Activated naive CD4-positive, alpha-beta T cell treated with anti-CD3 and anti-CD28 coated beads, Interleukin-2, amount 50 U/mL, for 24 hours (primary cell): ENCODE results near the gene CACYBP.
"Not testable (repeated sequence)": the region's sequence is repeated elsewhere in the genome, so short reads cannot be mapped to it uniquely, and the experiment has no call there.

Experiments
- H3K27ac Mint-ChIP-seq: one replicate; pipeline ENCODE4 v1.8.0; 2021; ENCODE audit warnings: mild to moderate bottlenecking, mixed read lengths
- H3K27me3 Mint-ChIP-seq: one replicate; pipeline ENCODE4 v1.8.0; 2021; ENCODE audit warnings: mixed read lengths
- H3K36me3 Mint-ChIP-seq: one replicate; pipeline ENCODE4 v1.8.0; 2021; ENCODE audit warnings: mixed read lengths
- H3K4me1 Mint-ChIP-seq: one replicate; pipeline ENCODE4 v1.8.0; 2021; ENCODE audit warnings: mixed read lengths
- H3K4me3 Mint-ChIP-seq: one replicate; pipeline ENCODE4 v1.8.0; 2021; ENCODE audit warnings: mild to moderate bottlenecking, mixed read lengths
- H3K9me3 Mint-ChIP-seq: one replicate; pipeline ENCODE4 v1.8.0; 2021; ENCODE audit warnings: mixed read lengths

CACYBP gene

DNA sequence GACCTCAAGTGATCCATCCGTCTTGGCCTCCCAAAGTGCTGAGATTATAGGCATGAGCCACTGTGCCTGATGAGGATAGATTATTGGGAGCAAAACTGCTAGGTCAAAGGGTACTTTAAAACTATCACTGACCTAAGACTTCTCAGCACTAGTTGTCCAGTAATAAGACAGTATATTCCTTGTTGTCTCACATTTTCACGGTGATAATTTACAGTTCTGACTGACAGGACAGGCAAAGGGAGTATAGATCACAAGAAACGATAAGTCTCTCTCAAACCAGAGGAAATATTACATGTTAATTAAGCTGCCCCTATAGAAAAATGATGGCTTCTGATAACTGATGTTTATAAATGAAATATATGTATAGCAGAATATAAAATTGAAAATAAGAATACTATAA is 19.8 kb downstream of the CACYBP start:
- no peak overlapping the region for H3K27ac Mint-ChIP-seq
- no peaks in the 10 kb centered on the region for H3K9me3 Mint-ChIP-seq
- H3K4me1 Mint-ChIP-seq: peaks cover 37% of the 10 kb centered on the region
- H3K36me3 Mint-ChIP-seq: peaks cover 11% of the 10 kb centered on the region
- no peaks in the 10 kb centered on the region for H3K27me3 Mint-ChIP-seq
- no peak overlapping the region for H3K4me3 Mint-ChIP-seq

DNA sequence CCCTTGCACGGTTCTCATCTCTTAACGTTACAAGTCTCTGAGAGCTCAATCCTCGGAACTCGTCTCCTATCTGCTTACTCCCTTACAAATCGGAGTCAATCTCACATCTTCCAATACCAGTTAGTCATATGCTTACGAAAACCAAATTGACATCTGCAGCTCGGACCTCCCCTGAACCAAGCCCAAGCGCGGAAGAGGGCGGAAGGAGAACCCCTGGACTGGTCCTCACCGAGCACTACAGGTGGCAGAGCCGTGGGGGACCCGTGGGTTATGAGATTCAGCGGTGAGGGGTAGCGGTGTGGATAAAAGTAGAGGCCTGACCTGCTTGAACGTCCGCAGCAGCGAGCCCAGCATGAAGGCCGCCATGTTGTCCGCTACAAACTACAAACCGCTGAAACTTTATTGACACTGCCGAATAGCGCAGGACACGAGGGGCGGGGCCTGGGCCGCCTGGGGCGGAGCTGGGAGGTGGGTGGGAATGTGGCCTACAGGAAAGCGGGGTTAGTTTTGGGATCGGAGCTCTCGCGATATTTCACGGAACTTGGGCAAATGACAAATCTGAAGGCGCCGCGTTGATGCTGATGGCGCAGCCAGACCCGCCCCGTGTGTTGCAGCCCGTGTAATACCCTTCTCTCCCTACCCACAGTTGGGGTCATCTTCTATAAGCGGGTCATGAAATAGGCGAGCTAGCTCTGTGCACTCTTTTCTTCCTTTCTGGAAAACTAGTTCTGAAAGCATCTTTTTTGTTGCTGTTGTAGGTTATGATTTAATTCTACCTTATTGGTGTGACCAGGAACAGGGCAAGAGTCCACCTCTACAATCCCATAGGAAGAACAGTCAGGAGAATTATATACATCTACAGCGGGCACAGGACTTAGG is 23.5 kb downstream of the CACYBP start, which contains the start of gene MRPS14:
TSS of gene MRPS14 (minus strand) at position 383 of the 879 bp plus-strand sequence. CDS start at position 366, 17 bp downstream.
- Mint-ChIP-seq H3K27me3 (no peaks in the 10 kb centered on the region), H3K36me3 (peaks cover 5% of the 10 kb centered on the region), H3K9me3 (no peaks in the 10 kb centered on the region), H3K27ac (peak within 1 kb of the TSS; percentile 98), H3K4me1 (peaks cover 37% of the 10 kb centered on the region), H3K4me3 (peak within 1 kb of the TSS; percentile 94)

- not testable (repeated sequence) for H3K9me3 Mint-ChIP-seq, H3K36me3 Mint-ChIP-seq, H3K27me3 Mint-ChIP-seq
- Mint-ChIP-seq H3K27ac (peak overlapping the region; percentile 98), H3K4me1 (peaks cover 37% of the 10 kb centered on the region), H3K4me3 (peak overlapping the region; percentile 94)
Measured at GRCh38 chr1:175023922-175024242, 24.1 kb downstream of the CACYBP start.

- H3K4me1 Mint-ChIP-seq: peaks cover 44% of the 10 kb centered on the region
- no peaks in the 10 kb centered on the region for H3K27me3 Mint-ChIP-seq
- peaks cover 3% of the 10 kb centered on the region for H3K36me3 Mint-ChIP-seq
- peak overlapping the region; percentile 55 for H3K4me3 Mint-ChIP-seq
- peak overlapping the region; percentile 64 for H3K27ac Mint-ChIP-seq
- no peaks in the 10 kb centered on the region for H3K9me3 Mint-ChIP-seq
Measured at GRCh38 chr1:175024773-175025172, 25.0 kb downstream of the CACYBP start.

- no peaks in the 10 kb centered on the region for H3K27me3 Mint-ChIP-seq
- peaks cover 7% of the 10 kb centered on the region for H3K4me1 Mint-ChIP-seq
- H3K4me3 Mint-ChIP-seq: no peak overlapping the region
- no peaks in the 10 kb centered on the region for H3K9me3 Mint-ChIP-seq
- no peaks in the 10 kb centered on the region for H3K36me3 Mint-ChIP-seq
- no peak overlapping the region for H3K27ac Mint-ChIP-seq
Measured at GRCh38 chr1:175033953-175034352, 34.2 kb downstream of the CACYBP start.

DNA sequence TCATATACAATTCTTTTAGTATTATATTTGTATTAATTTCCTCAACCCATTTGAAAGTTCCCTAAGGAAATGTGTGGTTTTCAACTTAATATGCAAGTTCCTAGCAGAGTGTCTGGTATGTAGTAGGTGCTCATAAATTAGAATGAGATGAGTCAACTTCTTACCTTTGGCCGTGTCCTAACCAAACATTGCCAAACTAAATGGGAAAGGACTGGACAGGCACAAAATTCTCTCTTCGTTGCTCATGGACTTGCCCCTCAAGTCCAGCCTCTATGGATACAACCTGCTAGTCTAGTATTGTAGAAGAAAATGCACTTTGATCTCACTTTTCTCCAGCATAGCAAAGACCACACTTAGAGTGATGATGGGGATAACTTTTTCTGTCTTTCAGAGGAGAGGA is 35.0 kb downstream of the CACYBP start:
- H3K4me3 Mint-ChIP-seq: no peak overlapping the region
- no peak overlapping the region for H3K27ac Mint-ChIP-seq
- H3K4me1 Mint-ChIP-seq: peaks cover under 1% of the 10 kb centered on the region
- H3K27me3 Mint-ChIP-seq: no peaks in the 10 kb centered on the region
- no peaks in the 10 kb centered on the region for H3K9me3 Mint-ChIP-seq
- H3K36me3 Mint-ChIP-seq: no peaks in the 10 kb centered on the region

DNA sequence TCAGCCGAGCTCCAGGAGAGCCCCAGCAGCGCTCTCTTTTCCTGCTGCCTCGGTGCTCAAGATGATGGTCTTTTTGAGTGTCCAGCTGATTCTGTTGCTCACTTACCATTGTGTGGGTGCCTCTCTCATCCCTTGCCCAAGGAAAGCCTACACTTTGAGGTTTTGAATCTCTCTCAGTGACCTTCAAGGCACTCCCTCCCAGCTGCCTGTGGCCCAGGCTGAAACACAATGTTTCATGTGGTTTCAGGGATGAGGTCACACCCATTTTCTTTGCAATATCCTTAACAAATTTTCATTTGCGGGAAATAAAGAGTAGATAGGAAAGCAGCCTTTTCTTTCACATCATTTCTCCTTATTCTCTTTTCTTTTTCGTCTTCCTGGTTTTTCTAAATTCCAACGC is 36.1 kb downstream of the CACYBP start:
- Mint-ChIP-seq H3K36me3 (no peaks in the 10 kb centered on the region), H3K27ac (no peak overlapping the region), H3K9me3 (no peaks in the 10 kb centered on the region), H3K4me1 (no peaks in the 10 kb centered on the region), H3K27me3 (no peaks in the 10 kb centered on the region), H3K4me3 (no peak overlapping the region)

DNA sequence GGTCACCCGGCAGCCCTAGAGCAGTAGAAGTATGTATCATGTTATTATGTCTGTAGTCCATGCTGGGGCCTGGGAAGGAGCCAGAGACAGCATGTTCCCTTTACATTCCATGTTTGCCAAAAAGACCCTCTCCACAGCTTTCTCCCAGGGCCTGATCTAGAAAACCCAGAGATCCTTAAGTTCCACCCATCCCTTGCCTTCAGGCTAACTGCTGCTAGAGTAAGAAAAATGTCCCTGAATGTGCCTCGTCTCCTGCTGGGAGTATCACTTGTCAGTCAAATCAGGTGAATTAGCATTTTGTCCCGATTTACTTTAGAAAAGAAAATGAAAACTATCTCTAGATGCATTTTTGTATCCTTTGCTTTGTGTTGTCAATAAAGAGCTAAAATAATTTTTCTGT is 36.7 kb downstream of the CACYBP start:
- Mint-ChIP-seq H3K9me3 (no peaks in the 10 kb centered on the region), H3K4me1 (no peaks in the 10 kb centered on the region), H3K4me3 (no peak overlapping the region), H3K27me3 (no peaks in the 10 kb centered on the region), H3K27ac (no peak overlapping the region), H3K36me3 (no peaks in the 10 kb centered on the region)

- Mint-ChIP-seq H3K9me3 (no peaks in the 10 kb centered on the region), H3K4me1 (no peaks in the 10 kb centered on the region), H3K36me3 (no peaks in the 10 kb centered on the region), H3K27ac (no peak overlapping the region), H3K27me3 (no peaks in the 10 kb centered on the region), H3K4me3 (no peak overlapping the region)
Measured at GRCh38 chr1:175037416-175037815, 37.7 kb downstream of the CACYBP start.

- no peak overlapping the region for H3K27ac Mint-ChIP-seq
- no peaks in the 10 kb centered on the region for H3K9me3 Mint-ChIP-seq
- H3K4me1 Mint-ChIP-seq: no peaks in the 10 kb centered on the region
- no peaks in the 10 kb centered on the region for H3K36me3 Mint-ChIP-seq
- H3K27me3 Mint-ChIP-seq: no peaks in the 10 kb centered on the region
- H3K4me3 Mint-ChIP-seq: no peak overlapping the region
Measured at GRCh38 chr1:175040324-175040879, 40.7 kb downstream of the CACYBP start.

- Mint-ChIP-seq H3K36me3 (no peaks in the 10 kb centered on the region), H3K27ac (no peak overlapping the region), H3K27me3 (peaks cover 5% of the 10 kb centered on the region), H3K4me3 (no peak overlapping the region), H3K4me1 (no peaks in the 10 kb centered on the region), H3K9me3 (no peaks in the 10 kb centered on the region)
Measured at GRCh38 chr1:175042650-175043049, 42.9 kb downstream of the CACYBP start.

- Mint-ChIP-seq H3K27ac (no peak overlapping the region), H3K36me3 (no peaks in the 10 kb centered on the region), H3K4me1 (no peaks in the 10 kb centered on the region), H3K9me3 (no peaks in the 10 kb centered on the region), H3K4me3 (no peak overlapping the region), H3K27me3 (peaks cover 8% of the 10 kb centered on the region)
Measured at GRCh38 chr1:175043824-175044223, 44.1 kb downstream of the CACYBP start.

DNA sequence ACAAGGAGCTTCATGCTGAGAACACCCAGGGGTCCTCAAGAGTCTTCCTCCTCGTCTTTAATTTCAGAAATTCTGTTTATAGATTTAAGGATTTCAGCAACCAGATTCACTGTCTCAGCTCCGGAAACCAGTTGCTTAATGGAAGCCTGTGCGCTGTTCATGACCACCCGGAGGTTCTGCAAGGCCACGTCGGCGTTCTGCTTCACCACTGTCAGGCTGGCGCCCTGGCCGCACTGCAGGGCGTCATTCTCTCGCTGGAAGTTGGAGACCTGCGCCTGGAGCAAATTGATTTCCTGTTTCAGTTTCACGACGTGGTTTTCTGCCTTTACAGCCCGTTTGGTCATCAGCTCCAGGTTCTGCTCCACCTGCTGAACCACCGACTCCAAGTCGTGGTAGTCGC is 44.8 kb downstream of the CACYBP start:
- H3K4me3 Mint-ChIP-seq, H3K36me3 Mint-ChIP-seq, H3K27ac Mint-ChIP-seq, H3K4me1 Mint-ChIP-seq, H3K9me3 Mint-ChIP-seq: not testable (repeated sequence)
- peaks cover 13% of the 10 kb centered on the region for H3K27me3 Mint-ChIP-seq

- Mint-ChIP-seq H3K36me3 (no peaks in the 10 kb centered on the region), H3K4me3 (no peak overlapping the region), H3K27me3 (peaks cover 14% of the 10 kb centered on the region), H3K9me3 (no peaks in the 10 kb centered on the region), H3K27ac (no peak overlapping the region), H3K4me1 (no peaks in the 10 kb centered on the region)
Measured at GRCh38 chr1:175045097-175045496, 45.4 kb downstream of the CACYBP start.

DNA sequence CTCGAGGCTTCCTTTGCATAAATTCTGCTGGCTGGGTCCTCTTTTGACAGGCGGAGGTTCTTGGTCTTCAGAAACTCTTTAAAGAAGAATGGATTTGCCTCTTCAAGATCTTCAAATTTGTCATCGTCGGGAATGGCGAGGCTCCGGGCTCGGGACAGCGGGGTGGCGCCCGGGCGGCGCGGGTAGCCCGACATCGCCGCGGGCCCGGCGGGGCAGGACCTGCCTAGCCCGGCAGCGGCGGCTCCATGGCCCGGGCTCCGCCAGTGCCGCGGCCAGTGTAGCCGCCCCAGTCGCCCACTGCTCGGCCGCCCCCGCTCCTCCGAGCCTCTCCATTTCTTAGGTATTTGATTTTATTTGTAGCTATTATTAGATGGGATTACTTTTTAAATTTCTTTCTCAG is 45.8 kb downstream of the CACYBP start:
- no peak overlapping the region for H3K27ac Mint-ChIP-seq
- H3K36me3 Mint-ChIP-seq: no peaks in the 10 kb centered on the region
- no peaks in the 10 kb centered on the region for H3K4me1 Mint-ChIP-seq
- H3K4me3 Mint-ChIP-seq: no peak overlapping the region
- peaks cover 14% of the 10 kb centered on the region for H3K27me3 Mint-ChIP-seq
- no peaks in the 10 kb centered on the region for H3K9me3 Mint-ChIP-seq

GRCh38 chr1:175050992-175051391 is 51.2 kb downstream of the CACYBP start:
- Mint-ChIP-seq H3K27me3 (peaks cover 18% of the 10 kb centered on the region), H3K4me3 (no peak overlapping the region), H3K36me3 (no peaks in the 10 kb centered on the region), H3K4me1 (no peaks in the 10 kb centered on the region), H3K9me3 (no peaks in the 10 kb centered on the region), H3K27ac (no peak overlapping the region)
